HG03280 (cell line): Measurements from ENCODE around the gene SLC13A1.

ENCODE experiments used
- ATAC-seq: cut with Tn5 transposase; IDR thresholded peaks from one replicate; pipeline ENCODE4 v1.9.1; 2021; ENCODE audit warnings: mild to moderate bottlenecking, moderate library complexity; ENCODE audit not compliant: unreplicated experiment

Gene SLC13A1

DNA sequence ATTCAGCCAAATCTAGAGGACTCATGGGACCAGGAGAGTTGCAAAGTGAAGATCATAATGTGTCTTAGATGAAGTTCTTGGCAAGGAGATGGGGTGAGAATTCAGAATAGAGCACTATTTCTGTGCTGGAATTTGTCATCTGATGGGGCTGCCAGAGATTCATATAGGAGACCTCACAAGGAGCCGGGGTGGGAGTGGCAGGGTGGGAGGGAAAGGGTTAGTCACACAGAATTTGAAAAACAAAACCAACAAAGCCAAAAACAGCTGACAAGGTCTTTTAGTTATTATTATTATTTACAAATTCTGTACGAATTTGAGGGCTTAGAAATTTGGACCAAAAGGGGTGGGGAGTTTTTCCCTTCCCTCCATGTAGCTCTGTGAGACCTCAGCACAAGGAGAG is 1.7 kb downstream of the SLC13A1 start:
- ATAC-seq: no peak

DNA sequence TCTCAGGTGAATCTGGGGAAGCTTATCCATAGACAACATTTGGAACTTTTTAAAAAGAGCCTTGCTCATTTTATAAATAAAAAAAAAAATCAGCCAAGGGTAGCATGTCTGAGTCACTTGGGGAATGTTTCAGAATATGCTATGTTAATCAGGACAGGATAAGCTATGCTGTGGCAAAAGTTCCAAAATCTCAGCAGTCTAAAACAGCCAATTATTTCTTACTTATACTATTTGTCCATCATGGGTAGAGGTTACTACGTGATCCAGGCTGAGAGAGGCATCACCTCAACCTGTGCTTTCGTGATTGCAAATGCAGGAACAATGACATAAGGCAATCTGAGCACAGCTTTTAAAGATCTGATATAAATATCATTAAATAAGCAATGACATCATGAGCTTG is 6.5 kb downstream of the SLC13A1 start:
- no peak for ATAC-seq

DNA sequence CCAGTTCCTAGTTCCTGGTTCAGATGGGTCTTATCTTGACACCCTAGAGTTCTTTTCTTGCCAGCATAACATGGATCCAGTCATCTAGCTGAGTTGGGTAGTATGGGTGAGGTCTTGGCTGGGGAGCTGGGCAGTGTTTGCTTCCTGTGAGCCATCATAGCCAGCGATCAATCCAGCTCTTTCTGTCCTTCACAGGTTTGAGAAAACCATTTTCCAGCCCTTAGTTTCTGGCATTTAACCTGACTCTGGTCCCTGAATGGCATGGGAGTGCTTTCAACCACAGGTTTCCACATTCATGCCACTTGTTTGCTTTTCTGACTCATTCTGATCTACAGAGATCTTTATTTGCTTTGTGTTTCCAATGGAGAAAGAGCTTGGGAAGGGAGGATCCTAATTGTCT is 8.6 kb downstream of the SLC13A1 start:
- no peak for ATAC-seq

DNA sequence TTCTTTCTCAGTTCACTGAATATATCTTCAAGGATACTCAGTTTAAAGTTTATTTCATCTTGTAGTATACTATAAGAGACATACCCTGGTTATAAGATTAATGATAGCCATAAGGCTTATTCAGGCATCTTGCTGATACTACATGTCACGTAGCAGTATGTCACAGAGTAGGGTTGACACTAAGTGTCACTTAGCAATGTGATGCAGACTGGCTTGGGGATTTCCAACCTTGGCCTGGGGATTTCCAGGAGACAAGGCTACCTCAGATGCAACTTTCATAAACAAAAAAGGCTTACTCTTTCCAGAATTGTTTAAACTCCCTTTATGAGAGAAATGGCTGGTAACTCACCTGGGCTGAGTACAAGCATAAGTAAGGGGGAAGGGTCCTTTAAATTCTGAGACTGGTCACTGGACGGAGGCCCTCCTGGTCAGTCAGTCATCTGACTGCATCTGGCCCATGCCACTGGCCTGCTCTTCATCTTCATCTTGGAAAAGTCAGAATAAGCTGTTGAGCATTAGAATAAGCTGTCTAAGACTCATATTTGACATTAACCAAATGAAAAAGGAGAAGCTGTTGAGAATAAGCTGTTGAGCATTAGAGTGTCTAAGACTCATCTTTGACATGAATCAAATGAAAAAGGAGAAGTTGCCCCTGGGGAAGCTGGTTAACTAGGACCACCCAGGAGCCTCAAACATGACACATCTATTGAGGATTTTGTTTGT is 9.5 kb downstream of the SLC13A1 start:
- peak; percentile 87 for ATAC-seq

DNA sequence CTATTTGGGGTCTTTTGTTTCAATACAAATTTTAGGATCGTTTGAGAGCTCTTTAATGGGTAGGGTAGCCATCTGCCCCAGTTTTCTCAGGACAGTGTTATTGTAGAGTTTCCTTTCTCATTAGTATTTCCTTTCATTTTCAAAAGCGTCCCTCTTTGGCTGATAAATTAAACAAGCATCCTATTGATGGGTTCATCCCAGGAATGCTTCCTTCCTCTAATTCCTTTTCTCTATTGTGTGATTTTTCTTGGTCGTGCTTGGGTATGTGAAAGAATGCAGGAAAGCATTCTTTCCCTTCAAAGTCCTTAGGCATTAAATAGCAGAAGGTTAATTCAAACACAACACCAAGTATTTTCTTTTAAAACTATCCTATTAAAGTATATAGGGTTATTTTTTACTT is 14.0 kb downstream of the SLC13A1 start:
- no peak for ATAC-seq

DNA sequence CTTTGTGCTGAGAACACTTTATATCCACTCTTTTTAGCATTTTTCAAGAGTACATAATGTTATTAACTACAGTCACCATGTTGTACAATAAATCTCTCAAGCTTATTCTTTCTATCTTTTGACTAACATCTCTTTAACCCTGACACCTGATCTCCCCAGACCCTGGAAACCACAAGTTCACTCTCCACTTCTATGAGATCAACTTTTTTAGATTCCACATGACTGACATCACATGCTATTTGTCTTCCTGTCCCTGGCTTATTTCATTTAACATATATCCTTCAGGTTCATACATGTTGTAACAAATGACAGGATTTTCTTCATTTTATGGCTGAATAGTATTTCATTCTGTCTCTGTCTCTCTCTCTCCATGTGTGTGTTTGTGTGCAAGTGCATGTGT is 15.5 kb downstream of the SLC13A1 start:
- no peak for ATAC-seq

DNA sequence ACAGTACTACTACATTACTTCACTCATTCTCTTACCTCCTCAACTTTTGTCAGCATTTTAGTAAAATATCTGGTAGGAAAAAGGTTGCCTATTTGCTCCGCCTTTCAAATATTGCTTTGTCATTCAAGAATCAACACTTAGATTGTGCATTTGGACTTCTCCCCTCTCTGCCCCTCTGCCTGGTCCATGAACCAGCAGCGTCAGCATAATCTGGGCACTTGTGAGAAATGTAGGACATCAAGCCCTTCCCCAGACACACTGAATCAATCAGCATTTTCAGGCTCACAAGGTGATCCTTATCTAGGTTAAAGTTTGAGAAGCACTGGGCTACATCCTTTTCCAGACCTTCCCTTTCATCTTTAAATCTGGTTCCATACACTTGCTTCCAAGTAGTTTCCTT is 16.3 kb downstream of the SLC13A1 start:
- ATAC-seq: no peak

DNA sequence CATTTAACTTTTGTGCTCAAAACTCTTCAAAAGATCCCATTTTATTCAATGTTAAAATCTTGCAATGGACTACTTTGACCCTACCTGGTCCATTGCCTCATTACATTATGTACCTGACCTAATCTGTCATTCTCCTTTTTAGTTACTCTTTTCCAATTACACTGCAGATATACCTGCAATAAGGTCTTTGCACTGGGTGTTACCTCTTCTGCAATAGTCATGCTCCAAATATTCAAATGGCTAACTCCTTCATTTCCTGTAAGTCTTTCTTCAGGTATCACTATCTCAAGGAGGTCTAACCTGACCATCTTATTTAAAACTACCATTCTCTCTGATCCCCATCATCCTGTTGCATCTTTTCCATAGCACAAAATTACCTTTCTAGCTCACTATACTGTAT is 22.3 kb downstream of the SLC13A1 start:
- no peak for ATAC-seq

DNA sequence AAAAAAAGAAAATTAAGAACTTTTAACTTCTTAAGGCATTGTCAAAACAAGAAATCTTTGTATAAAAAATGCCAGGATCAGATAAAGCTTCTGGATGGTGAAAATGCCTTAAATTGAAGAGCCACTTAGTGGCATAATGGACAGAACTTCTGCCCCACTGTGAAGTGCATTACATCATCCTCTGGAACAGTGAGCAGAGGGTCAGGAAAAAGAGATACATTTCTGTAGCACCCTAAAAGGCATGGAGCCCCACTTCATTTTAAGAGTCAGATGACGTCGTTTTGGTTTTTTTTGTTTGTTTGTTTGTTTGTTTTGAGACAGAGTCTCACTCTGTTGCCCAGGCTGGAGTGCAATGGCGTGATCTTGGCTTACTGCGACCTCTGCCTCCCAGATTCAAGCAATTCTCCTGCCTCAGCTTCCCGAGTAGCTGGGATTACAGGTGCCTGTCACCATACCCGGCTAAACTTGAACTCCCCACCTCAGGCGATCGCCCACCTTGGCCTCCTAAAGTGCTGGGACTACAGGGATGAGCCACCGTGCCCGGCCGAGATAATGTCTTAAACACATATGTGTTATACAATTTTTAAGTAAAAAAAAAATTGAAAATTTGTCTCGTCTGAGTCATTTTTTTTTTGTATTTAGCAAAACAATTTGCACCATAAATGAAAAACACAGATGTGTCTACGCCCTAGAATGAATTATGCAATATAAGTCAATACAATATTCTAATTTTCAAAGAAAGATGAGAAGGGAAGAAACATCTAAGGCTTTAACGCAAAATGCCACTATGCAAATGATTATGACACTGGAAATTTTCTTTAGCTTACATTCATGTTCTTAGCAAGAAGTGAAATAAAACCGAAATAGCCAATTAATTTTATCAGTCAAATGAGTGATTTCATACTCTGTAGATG is 29.2 kb downstream of the SLC13A1 start:
- ATAC-seq: no peak

DNA sequence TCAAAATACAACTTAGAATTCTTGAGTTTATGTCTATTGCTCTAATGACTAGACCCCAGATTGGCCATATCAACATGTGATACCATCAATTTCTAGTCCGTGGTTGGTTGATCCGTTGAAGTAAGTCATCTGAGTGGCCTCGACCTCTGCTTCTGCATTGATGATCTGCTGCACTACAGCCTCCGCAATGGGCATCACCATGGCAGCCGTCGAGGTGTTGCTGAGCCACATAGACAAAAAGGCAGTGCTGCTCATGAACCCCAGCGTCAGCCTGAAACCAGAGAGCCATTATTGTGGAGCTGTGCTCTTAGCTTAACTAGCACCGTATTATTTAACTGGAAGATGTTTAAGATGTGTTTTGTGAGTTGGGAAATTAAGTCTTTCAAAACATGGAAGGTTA is 30.7 kb downstream of the SLC13A1 start:
- ATAC-seq: no peak

DNA sequence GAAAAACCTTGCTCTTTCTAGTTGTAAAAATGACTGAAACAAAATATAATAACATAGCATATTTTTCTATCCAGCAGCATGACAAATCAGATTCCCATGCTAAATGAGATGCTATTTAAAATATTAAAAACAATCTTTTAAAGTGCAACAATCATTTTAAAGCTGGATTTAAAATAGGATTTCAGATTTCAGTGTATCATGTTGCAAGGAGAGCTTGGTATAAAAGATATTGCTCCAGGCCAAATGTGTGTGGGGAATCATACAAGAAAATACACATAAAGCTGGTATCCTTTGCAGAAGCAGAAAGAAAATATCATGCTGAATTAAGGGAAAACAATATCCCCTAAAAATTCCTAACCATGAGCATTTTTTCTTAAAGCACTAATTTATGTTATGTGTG is 42.2 kb downstream of the SLC13A1 start:
- ATAC-seq: no peak

DNA sequence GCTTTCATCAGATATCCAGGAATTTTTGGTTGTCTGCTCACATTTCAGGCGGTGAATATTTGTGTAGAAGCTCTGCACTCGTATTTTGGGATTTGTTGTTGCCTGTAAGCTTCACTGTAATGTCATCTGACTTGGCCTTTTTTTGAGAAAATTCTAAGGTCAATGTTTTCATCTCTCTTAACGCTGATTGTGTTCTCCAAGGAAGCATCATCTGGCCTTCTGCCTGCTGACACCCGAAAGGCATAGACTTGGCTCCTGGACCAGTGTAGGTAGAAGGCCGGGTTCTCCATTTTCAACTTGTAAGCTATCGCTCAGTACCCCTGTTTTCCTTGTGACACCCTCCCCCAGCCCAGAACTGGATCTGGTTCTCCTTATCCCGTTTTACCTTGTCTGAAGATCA is 44.2 kb downstream of the SLC13A1 start:
- no peak for ATAC-seq

DNA sequence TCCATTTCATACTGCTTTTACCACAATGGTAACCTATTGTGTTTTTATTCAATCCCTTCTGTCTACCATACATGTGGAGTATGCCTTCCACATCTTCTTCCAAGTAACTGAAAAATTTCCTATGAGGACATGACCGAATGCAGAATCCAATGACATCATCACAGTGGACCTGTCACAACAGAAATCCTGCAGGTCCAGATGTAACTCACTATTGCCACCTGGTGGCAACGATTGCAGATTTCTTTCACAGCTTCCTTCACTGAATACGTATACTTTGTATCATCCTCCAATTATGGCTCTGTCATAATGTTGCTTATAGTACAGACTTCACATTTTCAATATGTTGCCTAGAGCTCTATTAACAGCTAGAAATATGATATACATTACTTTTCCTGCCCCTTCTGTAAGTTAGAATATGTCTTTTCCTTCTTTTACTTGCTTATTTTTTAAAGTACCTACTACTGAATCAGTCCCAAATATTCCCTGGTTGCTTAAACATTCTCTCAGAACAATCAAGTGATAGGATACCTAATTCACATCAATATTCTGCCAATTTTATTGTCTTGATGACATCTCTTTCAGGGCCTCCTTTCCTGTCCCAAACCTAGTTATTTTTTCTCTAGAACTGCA is 45.4 kb downstream of the SLC13A1 start:
- ATAC-seq: peak; percentile 92

DNA sequence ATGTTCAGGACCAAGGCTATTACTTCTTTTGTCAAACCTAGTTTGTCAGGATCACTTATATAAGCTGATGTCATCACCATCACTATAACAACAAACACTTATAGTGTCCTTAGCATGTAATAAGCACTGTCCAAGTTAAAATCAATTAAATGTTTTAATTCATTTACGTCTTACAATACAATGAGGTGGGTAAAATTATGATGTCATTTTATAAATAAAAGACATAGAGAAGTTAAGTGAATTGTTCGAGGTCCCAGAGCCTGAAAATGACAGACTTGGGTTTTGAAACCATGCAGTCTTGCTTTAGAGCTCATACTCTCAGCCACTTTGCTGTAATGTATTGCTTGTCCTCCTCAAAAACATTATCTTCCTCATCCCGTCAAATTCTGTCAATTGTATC is 48.3 kb downstream of the SLC13A1 start:
- ATAC-seq: no peak

DNA sequence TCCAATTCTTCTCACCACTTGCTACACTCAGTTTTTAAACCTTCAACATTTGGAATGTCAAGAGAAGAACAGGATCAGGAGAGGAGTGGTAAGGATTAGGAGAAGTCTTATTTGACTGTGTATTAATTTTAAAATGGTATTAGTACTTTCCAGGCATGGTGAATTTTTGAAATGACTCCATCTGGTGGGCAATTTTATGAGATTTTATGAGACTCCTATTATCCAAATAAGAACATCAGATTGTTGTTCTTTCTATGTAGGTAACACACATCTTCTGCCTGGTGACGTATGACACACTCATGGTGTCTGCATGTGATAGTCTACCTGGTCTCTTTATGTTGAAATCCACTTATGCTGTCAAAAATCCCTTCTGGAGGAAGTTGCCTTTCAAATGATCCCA is 51.0 kb downstream of the SLC13A1 start:
- no peak for ATAC-seq

DNA sequence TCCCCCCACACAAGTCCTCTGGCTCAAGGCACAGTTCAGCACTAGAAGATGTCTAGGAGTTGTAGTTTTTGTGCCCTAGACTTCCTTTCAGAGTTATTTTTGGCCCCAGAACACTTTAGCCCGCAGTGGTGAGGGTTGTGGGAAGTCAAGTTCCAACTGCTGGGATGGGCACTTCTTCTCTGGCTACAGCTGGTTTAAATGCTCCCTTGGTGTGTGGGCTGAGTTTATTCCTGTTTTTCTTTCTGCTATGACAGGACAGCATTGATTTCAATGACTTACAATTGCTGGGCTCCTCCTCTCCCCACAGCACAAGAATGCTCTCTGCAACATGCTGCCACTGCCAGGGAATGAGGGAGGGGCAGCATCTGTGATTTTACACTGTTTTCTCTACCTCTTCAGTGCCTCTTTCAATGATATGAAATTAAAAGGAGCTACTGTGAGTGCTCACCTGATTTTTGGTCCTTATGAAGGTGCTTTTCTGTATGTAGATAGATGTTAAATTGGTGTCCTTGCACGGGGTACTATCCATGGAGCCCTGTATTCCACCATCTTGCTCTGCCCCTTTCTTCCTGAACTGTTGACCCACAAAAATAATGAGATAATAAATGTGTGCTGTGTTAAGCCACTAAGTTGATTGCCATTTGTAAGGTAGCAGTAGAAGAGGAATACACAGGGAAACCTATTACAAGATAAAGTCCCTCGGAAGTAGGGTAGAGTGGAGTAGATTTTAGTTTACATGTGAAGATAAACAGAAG is 56.3 kb downstream of the SLC13A1 start:
- no peak for ATAC-seq

DNA sequence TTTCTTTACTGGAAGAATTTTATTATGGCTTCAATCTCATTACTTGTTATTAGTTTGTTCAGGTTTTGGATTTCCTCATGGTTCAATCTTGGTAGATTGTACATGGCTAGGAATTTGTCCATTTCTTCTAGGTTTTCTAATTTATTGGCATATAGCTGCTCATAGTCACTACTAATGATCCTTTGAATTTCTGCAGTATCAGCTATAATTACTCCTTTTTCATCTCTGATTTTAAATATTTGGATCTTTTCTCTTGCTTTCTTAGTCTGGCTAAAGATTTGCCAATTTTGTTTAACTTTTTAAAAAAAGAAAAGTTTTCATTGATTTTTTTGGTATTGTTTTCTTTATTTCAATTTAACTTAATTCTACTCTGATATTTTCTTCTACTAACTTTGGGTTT is 59.2 kb downstream of the SLC13A1 start:
- ATAC-seq: no peak

DNA sequence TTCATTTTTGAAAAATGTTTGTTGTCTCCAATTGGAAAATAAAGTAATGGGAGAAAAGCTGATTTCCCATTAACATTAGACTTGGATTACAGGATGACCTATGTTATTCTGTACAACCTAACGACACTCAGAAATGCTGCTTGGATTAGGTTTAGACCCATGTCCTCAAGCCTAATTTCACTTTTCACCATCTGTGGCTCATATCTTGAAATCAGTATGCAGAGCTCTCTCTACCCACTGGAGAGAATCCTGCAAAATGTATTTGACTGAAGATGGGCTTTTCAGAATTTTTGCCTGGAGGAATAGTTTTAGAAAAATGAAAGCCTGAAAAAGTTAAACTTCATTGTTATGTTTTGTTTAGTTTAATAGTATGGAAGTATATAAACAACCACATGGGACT is 63.8 kb downstream of the SLC13A1 start:
- no peak for ATAC-seq

DNA sequence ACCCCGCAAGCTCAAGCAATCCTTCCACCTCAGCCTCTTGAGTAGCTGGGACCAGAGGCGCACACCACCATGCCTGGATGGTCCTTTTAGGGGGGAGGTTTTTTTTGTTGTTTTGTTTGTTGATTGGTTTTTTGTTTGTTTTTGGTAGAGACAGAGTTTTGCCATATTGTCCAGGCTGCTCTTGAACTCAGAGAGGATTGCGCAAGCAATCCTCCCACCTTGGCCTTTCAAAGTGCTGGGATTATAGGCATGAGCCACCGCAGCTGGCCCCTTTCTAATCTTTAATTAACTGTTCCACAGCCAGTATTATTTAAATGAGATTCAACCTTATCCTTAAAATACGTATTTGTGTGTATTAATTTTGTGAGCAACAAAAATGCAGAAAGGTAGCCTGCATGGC is 65.8 kb downstream of the SLC13A1 start:
- ATAC-seq: no peak

DNA sequence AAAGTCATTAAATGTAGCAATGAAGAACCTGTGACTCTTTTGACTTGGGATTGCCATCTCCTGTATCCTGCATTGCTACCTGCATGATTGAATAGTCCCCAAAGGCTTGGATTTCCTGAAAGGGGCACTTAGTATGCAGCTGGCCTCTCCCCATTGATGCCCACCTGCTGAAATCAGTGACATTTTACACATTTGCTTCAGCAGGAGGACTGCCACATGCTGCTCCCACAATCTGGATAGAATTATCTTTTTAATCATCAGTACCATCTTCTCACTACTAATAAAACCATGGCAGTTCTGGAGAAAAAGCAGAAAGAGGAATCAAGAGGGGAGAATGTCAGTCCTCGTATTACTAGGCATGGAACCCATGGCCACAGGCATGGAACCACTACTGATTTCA is 67.8 kb downstream of the SLC13A1 start:
- no peak for ATAC-seq

DNA sequence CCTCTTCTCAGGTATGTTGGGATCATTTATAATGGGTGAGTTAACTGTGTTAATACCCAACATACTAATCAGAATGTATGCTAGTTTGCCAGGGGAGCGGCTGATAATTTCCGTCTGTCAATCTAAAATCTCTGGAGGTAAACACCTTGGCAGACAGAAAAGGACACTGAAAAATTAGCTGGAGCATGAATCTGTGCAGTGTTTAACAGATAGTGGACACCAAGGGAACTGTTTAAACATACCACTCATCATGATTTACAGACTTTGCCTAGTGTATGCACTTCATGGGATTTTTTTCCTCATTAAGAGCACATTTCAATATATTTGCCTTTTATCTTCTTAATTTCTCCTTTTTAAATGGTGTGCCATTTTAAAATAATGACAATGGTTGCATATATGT is 68.2 kb downstream of the SLC13A1 start:
- no peak for ATAC-seq
